Raji (cell line): ENCODE results near the gene BHLHE40.

Experiments used
- POLR2A ChIP-seq: IDR thresholded peaks from 2 replicates; pipeline ENCODE4 v1.6.1; 2011; ENCODE audit warnings: low read depth, low read length, control low read depth; ENCODE audit not compliant: insufficient read depth

The BHLHE40 gene

DNA sequence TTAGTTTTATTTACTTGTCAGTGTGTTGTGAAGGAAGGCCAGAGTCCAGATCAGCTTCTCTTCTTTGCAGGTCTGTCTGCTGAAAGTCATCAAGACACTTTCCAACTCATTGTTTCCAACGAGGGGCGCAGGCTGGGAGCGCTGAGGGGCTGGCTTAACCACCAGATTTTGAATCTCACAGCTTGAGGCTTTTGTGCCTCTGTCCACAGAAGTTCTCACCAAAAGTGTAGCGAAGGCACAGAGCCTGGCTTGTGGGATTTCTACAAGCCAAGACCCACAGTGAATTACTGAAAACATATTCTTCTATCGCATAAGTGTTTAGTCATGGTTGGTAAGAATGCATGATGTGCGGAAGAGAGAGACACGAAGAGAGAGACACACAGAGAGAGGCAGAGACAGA, 35.2 kb downstream of the BHLHE40 start:
- no peak for TF ChIP-seq POLR2A

GRCh38 chr3:5015056-5015455, 35.8 kb downstream of the BHLHE40 start:
- no peak for TF ChIP-seq POLR2A

DNA sequence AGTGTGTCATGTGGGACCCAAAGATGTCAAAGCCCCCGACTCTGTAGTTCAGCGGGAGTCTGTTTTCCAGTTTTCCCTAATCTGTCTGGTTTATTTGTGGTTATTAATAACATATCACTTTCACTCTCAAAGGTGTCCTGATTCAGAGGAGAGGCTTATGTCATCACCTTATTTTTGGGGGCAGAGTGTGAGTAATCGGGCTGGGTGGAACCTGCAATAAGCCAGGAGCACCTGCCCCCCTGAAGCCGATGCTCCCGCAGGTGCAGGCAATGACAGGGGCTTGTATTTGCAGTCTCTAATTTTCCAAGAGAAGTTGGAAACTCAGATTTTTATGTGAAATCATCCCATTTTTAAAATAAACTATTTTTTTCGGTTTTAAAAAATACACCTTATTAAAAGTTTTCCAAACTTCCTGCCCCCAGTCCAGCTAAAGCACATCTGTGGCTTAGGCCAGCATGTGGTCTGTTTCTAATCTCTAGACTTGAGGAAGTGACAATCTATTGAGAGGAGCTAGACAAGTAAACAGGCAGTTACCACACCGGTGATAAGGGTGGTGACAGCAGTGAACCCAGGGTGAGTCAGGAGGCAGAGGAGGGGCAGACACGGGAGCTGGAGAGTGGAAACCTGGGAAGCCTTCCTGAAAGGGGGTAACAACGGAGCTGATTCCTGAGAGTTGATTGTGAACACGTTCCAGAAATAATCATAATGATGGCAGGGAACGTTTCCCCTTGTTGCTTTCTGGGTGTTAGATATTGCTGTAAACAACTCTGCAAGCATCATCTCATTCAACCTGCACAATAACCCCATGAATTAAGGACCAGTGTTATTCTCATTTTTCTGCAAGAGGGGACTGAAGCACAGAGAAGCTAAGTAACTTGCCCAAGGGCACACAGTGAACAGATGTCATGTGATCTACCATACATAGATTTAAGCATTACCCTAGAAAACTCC, 37.2 kb downstream of the BHLHE40 start:
- TF ChIP-seq POLR2A: no peak

DNA sequence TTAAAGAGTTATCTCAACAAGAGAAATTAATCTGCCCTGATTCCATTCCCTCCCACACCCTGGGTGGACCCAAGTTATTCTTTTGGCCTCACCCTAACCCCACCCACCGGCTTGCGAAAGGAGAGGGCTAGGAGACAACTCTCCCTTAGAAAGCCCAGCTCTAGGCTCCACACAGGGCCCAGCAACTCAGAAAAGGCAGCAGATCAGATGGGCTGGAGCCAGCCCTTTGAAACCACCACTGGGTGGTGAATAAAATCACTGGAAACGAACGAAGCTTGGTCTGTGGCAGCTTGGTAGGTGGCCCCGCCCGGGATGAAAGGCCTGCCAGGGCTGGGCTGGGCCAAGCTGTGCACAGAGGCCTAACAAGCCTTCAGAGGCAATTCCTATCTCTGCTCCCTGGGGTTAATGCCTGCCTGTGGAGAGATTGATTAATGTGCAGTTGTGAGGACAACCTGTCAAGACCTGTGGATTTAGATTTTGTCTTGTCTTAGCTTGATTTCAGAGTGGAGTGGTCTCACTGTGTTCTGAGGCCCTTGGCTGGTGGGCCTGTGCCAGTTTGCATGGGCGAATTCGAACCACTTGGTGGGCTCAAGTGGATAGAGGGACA, 38.8 kb downstream of the BHLHE40 start:
- no peak for TF ChIP-seq POLR2A

DNA sequence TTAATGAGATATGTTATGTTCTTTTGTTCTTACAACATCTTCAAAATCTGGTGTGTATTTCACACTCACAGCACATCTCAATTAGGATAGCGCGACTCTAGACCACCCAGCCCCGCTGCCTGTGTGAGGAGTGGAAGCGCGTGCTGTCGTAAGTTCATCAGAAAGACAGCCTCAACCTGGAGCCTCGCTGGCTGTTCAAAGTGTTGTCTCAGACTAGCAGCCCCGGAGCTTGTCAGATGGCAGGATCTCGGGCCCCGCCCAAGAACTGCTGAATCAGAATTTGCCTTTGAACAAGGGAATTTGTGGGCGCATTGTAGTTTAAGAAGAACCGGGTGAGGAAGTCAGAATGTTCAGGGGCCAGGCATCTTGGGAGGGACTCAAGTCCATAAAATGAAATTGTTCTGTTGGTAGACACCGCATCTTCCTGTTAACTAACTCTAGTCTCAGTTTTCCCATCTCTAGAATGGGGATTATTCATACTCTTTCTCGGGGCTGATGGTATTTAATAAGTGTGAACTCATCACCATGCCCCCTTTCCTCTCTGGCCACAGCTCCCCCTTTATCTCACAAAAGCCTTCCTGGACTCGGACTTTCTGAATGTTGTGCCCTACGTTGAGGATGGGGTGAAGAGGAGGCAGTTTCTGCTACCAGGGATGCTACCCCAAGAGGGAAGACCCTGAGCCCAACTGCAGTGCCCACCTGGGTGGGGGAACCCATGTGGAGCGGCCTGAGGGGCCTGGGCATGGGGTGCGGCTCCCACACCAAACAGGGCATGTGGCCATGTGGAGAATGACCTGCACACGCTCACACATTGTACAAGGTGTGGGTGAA, 40.4 kb downstream of the BHLHE40 start:
- no peak for TF ChIP-seq POLR2A

DNA sequence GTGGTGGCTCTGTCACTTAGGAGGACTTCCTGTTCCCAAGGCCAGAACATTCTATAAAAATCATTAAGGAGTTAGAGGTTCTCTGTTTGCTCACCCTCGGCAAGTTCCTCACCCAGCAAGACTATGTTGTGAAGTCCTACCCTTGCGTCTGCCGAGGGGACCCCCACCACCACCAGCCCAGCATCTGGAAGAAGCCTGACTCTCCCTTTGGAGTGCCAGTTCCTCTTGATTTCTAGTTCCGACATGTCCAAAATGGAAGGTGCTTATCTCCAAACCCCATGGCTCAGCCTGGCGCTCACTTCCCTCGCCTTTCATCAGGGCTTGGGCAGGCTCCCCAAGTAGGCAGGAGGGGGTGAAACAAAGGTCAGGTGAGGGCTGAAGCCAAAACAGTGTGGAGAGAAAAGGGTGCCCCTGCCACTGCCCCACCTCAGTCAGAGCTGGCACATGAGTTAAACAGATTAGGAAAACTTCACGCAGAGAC, 41.0 kb downstream of the BHLHE40 start:
- no peak for TF ChIP-seq POLR2A

GRCh38 chr3:5021116-5022092, 42.2 kb downstream of the BHLHE40 start:
- no peak for TF ChIP-seq POLR2A

DNA sequence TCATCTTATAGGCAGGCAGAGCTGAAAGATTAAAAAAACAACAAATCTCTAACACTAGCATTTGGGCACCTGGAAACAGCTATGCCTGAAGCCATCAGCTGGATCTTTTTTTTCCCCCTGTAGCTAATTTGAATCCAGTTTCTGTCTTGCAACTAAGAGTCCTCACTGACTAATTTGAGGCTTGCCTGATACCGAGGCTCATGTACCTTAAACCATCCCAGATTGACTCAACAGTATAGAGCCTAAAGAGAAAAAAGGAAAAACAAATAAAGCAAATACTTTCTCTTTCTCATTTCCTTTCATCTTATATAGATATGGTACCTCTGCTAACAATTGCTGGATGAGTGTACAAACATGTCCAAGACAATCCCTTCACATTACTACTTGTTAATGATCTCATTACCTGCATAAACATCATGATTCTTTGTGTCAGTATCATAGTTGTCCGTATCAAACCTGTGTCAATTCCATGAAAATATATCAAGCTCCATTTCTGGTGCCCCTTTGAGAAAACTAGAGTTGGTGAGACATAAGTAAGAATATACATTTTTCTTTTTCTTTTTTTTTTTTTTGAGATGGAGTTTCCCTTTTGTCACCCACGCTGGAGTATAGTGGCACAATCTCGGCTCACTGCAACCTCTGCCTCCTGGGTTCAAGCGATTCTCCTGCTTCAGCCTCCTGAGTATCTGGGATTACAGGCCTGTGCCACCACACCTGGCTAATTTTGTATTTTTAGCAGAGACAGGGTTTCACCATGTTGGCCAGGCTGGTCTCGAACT, 43.1 kb downstream of the BHLHE40 start:
- TF ChIP-seq POLR2A: no peak

DNA sequence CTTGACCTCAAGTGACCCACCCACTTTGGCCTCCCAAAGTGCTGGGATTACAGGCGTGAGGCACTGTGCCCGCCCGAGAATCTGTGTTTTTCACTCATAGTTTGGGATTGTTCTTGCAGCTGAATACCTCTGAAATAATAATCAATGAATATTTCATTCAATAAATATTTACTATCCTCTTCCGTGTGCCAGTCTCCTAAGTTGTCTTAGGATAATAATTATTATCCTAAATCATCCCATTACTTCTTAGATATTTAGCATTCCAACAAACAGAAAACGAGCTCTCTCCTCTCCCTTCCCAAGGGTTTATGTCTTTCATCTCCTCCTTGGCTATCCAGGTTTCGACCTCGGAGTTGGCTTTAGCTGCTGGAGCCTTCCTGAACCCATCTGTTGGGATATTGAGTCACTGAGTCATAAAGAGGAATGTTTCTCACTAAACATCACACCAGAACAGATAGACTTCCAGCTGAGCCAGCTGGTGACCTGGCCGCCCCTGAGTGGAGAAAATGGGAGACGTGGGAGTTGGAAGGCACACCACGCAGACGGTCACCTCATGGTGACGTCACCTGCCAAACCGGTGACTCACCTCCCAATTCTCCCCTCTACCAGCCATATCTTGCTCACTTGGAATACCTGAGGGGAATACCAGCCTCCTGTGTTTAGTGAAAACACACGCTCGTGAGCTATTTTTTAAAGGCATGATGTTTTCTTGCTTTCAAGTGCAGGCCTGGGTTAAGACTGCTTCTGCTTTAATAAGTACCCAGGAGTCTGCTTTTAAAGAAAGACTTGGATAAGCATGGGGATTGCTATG, 43.9 kb downstream of the BHLHE40 start:
- no peak for TF ChIP-seq POLR2A

- TF ChIP-seq POLR2A: no peak
Observed at GRCh38 chr3:5023777-5024346, 44.6 kb downstream of the BHLHE40 start.

DNA sequence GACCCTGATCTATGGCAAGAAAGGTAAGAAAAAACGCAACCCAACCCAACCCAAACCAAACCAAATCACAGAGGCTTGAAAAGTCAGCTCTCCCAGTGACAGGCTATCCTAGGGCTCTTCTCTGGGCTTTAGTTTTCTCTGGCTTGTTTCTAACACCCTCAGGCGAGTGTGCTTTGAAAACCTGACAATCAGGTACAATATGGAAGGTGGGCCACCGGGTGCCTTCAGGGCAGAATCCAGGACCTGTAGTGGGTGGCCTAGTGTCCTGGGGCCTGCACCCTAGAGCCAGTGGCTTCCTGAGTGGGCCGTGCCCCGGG, 46.8 kb downstream of the BHLHE40 start:
- TF ChIP-seq POLR2A: no peak

- TF ChIP-seq POLR2A: no peak
Observed at GRCh38 chr3:5029715-5030114, 50.5 kb downstream of the BHLHE40 start.
